Ishikawa (cell line): ENCODE measurements around the gene NDRG3.

ENCODE experiments used
- CEBPB ChIP-seq: IDR thresholded peaks from 2 replicates; pipeline ENCODE4 v1.6.1; 2012
- CREB1 ChIP-seq: IDR thresholded peaks from 2 replicates; pipeline ENCODE4 v1.6.1; 2012; ENCODE audit warnings: low read depth
- EGR1 ChIP-seq: IDR thresholded peaks from 2 replicates; pipeline ENCODE4 v1.6.1; 2012
- EP300 ChIP-seq: IDR thresholded peaks from 2 replicates; pipeline ENCODE4 v1.6.1; 2012; ENCODE audit warnings: borderline replicate concordance
- FOXM1 ChIP-seq: IDR thresholded peaks from 2 replicates; pipeline ENCODE4 v1.6.1; 2012; ENCODE audit warnings: low read depth, borderline replicate concordance
- MAX ChIP-seq: IDR thresholded peaks from 2 replicates; pipeline ENCODE4 v1.6.1; 2012
- NFIC ChIP-seq: IDR thresholded peaks from 2 replicates; pipeline ENCODE4 v1.6.1; 2012
- RAD21 ChIP-seq: IDR thresholded peaks from 2 replicates; pipeline ENCODE4 v1.6.1; 2012; ENCODE audit warnings: low read depth
- TAF1 ChIP-seq: IDR thresholded peaks from 2 replicates; pipeline ENCODE4 v1.6.1; 2012; ENCODE audit warnings: low read depth, mild to moderate bottlenecking
- TCF12 ChIP-seq: IDR thresholded peaks from 2 replicates; pipeline ENCODE4 v1.6.1; 2012; ENCODE audit warnings: low read depth
- TEAD4 ChIP-seq: IDR thresholded peaks from 2 replicates; pipeline ENCODE4 v1.6.1; 2012
- YY1 ChIP-seq: IDR thresholded peaks from 2 replicates; pipeline ENCODE4 v1.6.1; 2012; ENCODE audit warnings: low read depth
- ZBTB7A ChIP-seq: IDR thresholded peaks from 2 replicates; pipeline ENCODE4 v1.6.1; 2012; ENCODE audit warnings: low read depth
- TF ChIP-seq, protein P1 (sequence below): IDR thresholded peaks from 2 replicates; pipeline ENCODE4 v1.6.1; 2012
- TF ChIP-seq, protein P2 (sequence below): IDR thresholded peaks from 2 replicates; pipeline ENCODE4 v1.6.1; 2012; ENCODE audit warnings: low read depth, mild to moderate bottlenecking

The NDRG3 gene

GRCh38 chr20:36628076-36628475 is 117.8 kb downstream of the NDRG3 start:
- no peak for TF ChIP-seq EGR1
- TF ChIP-seq, protein P1, sequence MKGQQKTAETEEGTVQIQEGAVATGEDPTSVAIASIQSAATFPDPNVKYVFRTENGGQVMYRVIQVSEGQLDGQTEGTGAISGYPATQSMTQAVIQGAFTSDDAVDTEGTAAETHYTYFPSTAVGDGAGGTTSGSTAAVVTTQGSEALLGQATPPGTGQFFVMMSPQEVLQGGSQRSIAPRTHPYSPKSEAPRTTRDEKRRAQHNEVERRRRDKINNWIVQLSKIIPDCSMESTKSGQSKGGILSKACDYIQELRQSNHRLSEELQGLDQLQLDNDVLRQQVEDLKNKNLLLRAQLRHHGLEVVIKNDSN: no peak
- TF ChIP-seq RAD21: no peak
- no peak for TF ChIP-seq TAF1
- TF ChIP-seq, protein P2, sequence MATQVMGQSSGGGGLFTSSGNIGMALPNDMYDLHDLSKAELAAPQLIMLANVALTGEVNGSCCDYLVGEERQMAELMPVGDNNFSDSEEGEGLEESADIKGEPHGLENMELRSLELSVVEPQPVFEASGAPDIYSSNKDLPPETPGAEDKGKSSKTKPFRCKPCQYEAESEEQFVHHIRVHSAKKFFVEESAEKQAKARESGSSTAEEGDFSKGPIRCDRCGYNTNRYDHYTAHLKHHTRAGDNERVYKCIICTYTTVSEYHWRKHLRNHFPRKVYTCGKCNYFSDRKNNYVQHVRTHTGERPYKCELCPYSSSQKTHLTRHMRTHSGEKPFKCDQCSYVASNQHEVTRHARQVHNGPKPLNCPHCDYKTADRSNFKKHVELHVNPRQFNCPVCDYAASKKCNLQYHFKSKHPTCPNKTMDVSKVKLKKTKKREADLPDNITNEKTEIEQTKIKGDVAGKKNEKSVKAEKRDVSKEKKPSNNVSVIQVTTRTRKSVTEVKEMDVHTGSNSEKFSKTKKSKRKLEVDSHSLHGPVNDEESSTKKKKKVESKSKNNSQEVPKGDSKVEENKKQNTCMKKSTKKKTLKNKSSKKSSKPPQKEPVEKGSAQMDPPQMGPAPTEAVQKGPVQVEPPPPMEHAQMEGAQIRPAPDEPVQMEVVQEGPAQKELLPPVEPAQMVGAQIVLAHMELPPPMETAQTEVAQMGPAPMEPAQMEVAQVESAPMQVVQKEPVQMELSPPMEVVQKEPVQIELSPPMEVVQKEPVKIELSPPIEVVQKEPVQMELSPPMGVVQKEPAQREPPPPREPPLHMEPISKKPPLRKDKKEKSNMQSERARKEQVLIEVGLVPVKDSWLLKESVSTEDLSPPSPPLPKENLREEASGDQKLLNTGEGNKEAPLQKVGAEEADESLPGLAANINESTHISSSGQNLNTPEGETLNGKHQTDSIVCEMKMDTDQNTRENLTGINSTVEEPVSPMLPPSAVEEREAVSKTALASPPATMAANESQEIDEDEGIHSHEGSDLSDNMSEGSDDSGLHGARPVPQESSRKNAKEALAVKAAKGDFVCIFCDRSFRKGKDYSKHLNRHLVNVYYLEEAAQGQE: no peak
- no peak for TF ChIP-seq YY1
- no peak for TF ChIP-seq CREB1
- TF ChIP-seq TEAD4: no peak
- no peak for TF ChIP-seq TCF12
- TF ChIP-seq EP300: no peak

DNA sequence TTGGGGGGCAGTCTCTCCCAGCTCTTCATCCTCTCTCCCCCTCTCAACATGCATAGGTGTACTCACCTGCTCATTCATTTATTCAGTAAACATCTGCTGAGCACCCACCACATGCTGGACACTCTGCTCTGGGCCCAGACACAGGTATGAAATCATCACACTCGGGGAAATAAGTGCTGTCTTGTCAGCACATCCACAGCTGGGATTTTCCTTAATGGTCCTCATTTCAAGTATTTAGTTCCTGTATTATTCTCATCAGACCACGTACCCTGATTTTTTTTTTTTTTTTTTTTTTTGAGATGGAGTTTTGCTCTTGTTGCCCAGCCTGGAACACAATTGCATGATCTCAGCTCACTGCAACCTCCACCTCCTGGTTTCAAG is 121.0 kb downstream of the NDRG3 start:
- TF ChIP-seq CEBPB (no peak), RAD21 (no peak), MAX (no peak), NFIC (no peak), FOXM1 (no peak), ZBTB7A (no peak), CREB1 (no peak), EGR1 (no peak), TAF1 (no peak)

- TF ChIP-seq RAD21 (no peak), FOXM1 (no peak), CEBPB (no peak), EGR1 (no peak), EP300 (no peak), CREB1 (no peak), TAF1 (no peak), YY1 (no peak), TCF12 (no peak), ZBTB7A (no peak), TEAD4 (no peak), MAX (no peak), NFIC (no peak)
- TF ChIP-seq, protein P1: no peak
- TF ChIP-seq, protein P2: no peak
Observed at GRCh38 chr20:36624068-36624943, 121.6 kb downstream of the NDRG3 start.

DNA sequence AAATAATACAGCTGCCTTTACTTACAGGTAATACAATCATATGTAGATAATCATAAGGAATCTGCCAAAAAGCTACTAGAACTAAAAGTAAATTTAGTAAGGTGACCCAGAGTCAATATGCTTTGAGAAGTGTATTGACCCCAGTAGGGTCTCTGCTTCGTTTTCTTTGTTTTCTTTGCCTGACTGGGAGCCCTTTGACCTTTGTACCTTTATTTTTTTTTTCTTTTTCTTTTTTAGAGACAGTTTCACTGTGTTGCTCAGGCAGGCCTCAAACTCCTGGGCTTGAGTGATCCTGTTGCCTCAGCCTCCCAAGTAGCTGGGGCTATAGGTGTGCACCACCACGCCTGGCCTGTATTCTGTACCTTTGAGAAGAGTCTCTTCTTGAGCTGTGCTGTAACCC is 122.4 kb downstream of the NDRG3 start:
- TF ChIP-seq TEAD4: no peak
- TF ChIP-seq MAX: no peak

DNA sequence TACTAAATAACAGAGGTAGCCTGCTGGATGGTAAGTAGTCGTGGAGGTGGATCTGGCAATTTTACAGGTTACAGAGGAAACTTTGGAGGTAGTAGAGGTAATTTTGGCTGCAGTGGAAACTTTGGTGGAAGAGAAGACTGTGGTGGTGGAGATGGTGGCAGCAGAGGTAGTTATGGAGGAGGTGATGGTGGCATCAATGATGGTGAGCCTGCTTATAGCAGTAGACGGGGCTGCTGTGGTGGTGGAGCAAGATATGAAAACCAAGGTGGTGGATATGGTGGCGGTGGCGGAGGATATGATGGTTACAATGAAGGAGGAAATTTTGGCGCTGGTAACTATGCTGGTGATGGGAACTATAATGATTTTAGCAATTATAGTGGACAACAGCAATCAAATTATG is 125.0 kb downstream of the NDRG3 start:
- TF ChIP-seq TAF1 (no peak), ZBTB7A (no peak), TCF12 (no peak), CEBPB (no peak), YY1 (no peak), RAD21 (no peak), FOXM1 (no peak)
- TF ChIP-seq, protein P1: no peak
